Mucosa of rectum (tissue), 2 donors: ENCODE results near the gene SIK3.

Experiments used
- H3K27ac ChIP-seq, 2 donors: one replicate each; pipeline ENCODE4 v1.7.0; 2013; ENCODE audit warnings: inconsistent platforms in 2 of 2, low read depth in 2 of 2, low read length in 2 of 2
- H3K27me3 ChIP-seq, 2 donors: one replicate each; pipeline ENCODE4 v1.7.0; 2013; ENCODE audit warnings: low read length in 2 of 2; ENCODE audit not compliant: control insufficient read depth in 2 of 2, insufficient read depth in 2 of 2
- H3K36me3 ChIP-seq, 2 donors: one replicate each; pipeline ENCODE4 v1.7.0; 2013; ENCODE audit warnings: low read length in 2 of 2; ENCODE audit not compliant: control insufficient read depth in 2 of 2, insufficient read depth in 2 of 2
- H3K4me1 ChIP-seq, 2 donors: one replicate each; pipeline ENCODE4 v1.7.0; 2013; ENCODE audit warnings: low read length in 2 of 2, mild to moderate bottlenecking in 1 of 2; ENCODE audit not compliant: control insufficient read depth in 2 of 2, insufficient read depth in 2 of 2
- H3K4me3 ChIP-seq, 2 donors: one replicate each; pipeline ENCODE4 v1.7.0; 2013; ENCODE audit warnings: low read length in 2 of 2
- H3K9ac ChIP-seq, 2 donors: one replicate each; pipeline ENCODE4 v1.7.0; 2013; ENCODE audit warnings: low read length in 2 of 2, low read depth in 1 of 2, mild to moderate bottlenecking in 1 of 2
- H3K9me3 ChIP-seq, 2 donors: one replicate each; pipeline ENCODE4 v1.7.0; 2013; ENCODE audit warnings: low read length in 2 of 2; ENCODE audit not compliant: control insufficient read depth in 2 of 2
- donor health status: healthy.
- donor health status: Normal muscosa, but diverticular disease.

Gene SIK3

GRCh38 chr11:116833816-116834534 is 264.3 kb downstream of the SIK3 start:
- Histone ChIP-seq H3K9ac (no peak overlapping the region), H3K4me3 (no peak overlapping the region), H3K27me3 (no peaks in the 10 kb centered on the region), H3K9me3 (no peaks in the 10 kb centered on the region), H3K27ac (no peak overlapping the region), H3K36me3 (no peaks in the 10 kb centered on the region), H3K4me1 (peaks cover 0 to 7% of the 10 kb centered on the region in 2 donors)

- H3K27me3 ChIP-seq = no peaks in the 10 kb centered on the region
- no peak overlapping the region for H3K9ac ChIP-seq
- H3K27ac ChIP-seq = no peak overlapping the region
- H3K9me3 ChIP-seq = no peaks in the 10 kb centered on the region
- H3K4me3 ChIP-seq = no peak overlapping the region
- no peaks in the 10 kb centered on the region for H3K36me3 ChIP-seq
- peaks cover 0 to 7% of the 10 kb centered on the region in 2 donors for H3K4me1 ChIP-seq
Observed at GRCh38 chr11:116833491-116833815, 264.8 kb downstream of the SIK3 start.

- H3K9me3 ChIP-seq = no peaks in the 10 kb centered on the region
- H3K4me3 ChIP-seq = no peak overlapping the region
- H3K27ac ChIP-seq = no peak overlapping the region
- H3K27me3 ChIP-seq = no peaks in the 10 kb centered on the region
- no peaks in the 10 kb centered on the region for H3K36me3 ChIP-seq
- H3K4me1 ChIP-seq = peaks cover 0 to 7% of the 10 kb centered on the region in 2 donors
- H3K9ac ChIP-seq = no peak overlapping the region
Observed at GRCh38 chr11:116832350-116833290, 265.6 kb downstream of the SIK3 start.

GRCh38 chr11:116831790-116832349 is 266.4 kb downstream of the SIK3 start:
- no peak overlapping the region for H3K27ac ChIP-seq
- H3K4me3 ChIP-seq = no peak overlapping the region
- peaks cover 0 to 7% of the 10 kb centered on the region in 2 donors for H3K4me1 ChIP-seq
- H3K27me3 ChIP-seq = no peaks in the 10 kb centered on the region
- no peaks in the 10 kb centered on the region for H3K9me3 ChIP-seq
- no peaks in the 10 kb centered on the region for H3K36me3 ChIP-seq
- no peak overlapping the region for H3K9ac ChIP-seq

GRCh38 chr11:116830184-116830912 is 267.9 kb downstream of the SIK3 start:
- Histone ChIP-seq H3K9me3 (no peaks in the 10 kb centered on the region), H3K27me3 (no peaks in the 10 kb centered on the region), H3K4me1 (no peaks in the 10 kb centered on the region), H3K36me3 (no peaks in the 10 kb centered on the region), H3K4me3 (no peak overlapping the region), H3K9ac (no peak overlapping the region), H3K27ac (no peak overlapping the region)

GRCh38 chr11:116829525-116830183 is 268.6 kb downstream of the SIK3 start, which contains the start of gene APOC3:
Gene APOC3, plus strand, starts transcription at chr11:116829907. Its CDS starts 676 bp downstream, at chr11:116830583.
- Histone ChIP-seq H3K27me3 (no peaks in the 10 kb centered on the region), H3K27ac (no peak within 1 kb of the TSS), H3K9ac (no peak within 1 kb of the TSS), H3K36me3 (no peaks in the 10 kb centered on the region), H3K9me3 (no peaks in the 10 kb centered on the region), H3K4me3 (no peak within 1 kb of the TSS), H3K4me1 (no peaks in the 10 kb centered on the region)

- Histone ChIP-seq H3K36me3 (no peaks in the 10 kb centered on the region), H3K9ac (no peak overlapping the region), H3K4me1 (no peaks in the 10 kb centered on the region), H3K4me3 (no peak overlapping the region), H3K27ac (no peak overlapping the region), H3K27me3 (no peaks in the 10 kb centered on the region), H3K9me3 (no peaks in the 10 kb centered on the region)
Observed at GRCh38 chr11:116828632-116829524, 269.4 kb downstream of the SIK3 start.

GRCh38 chr11:116827461-116827860 is 270.8 kb downstream of the SIK3 start:
- Histone ChIP-seq H3K9me3 (no peaks in the 10 kb centered on the region), H3K4me3 (no peak overlapping the region), H3K4me1 (no peaks in the 10 kb centered on the region), H3K36me3 (no peaks in the 10 kb centered on the region), H3K27ac (no peak overlapping the region), H3K9ac (no peak overlapping the region), H3K27me3 (no peaks in the 10 kb centered on the region)
